DOHH2 (cell line): Measurements from ENCODE around the gene EGF.

Experiments used
- CTCF ChIP-seq: fragments of 200-600 bp; sonication (generic); IDR thresholded peaks from one replicate; pipeline ENCODE4 v1.5.1; 2014; ENCODE audit warnings: antibody characterized with exemption, mild to moderate bottlenecking, low read depth, low read length; ENCODE audit not compliant: poor library complexity, severe bottlenecking
- EZH2phosphoT487 ChIP-seq: fragments of 200-600 bp; sonication (generic); IDR thresholded peaks from 2 replicates; pipeline ENCODE4 v1.6.1; 2017; ENCODE audit warnings: borderline replicate concordance, mild to moderate bottlenecking, antibody characterized with exemption, low read length, moderate library complexity, mixed read lengths

GRCh38 chr4:109957227-109957626 is 44.5 kb downstream of the EGF start:
- TF ChIP-seq CTCF (no peak), EZH2phosphoT487 (no peak)
